Mesenteric fat pad (tissue), 1 donor: ENCODE measurements around the gene RCBTB2. TPM values are rescaled to one million over a fixed set of nuclear protein-coding genes. Genes with fewer than 3 reads are reported as not detected.

Experiments used
- DNase-seq: peaks from one replicate; pipeline ENCODE4 v3.0.0-alpha.2; 2020; ENCODE audit warnings: low spot score
- total RNA-seq: library from RNA; stranded (reverse); fragmentation: NEBNext Ultra II Directional; extraction: Animal tissue kit (Norgen Biotek cat#: 25700); gene quantifications from one replicate; pipeline ENCODE4 v1.2.1, GENCODE V29; 2021
- donor health status: DM: yes; HTN: yes; CAD: no.

Gene RCBTB2
- total RNA-seq, 1 donor from 2014 or later, result 11.8 TPM

DNA sequence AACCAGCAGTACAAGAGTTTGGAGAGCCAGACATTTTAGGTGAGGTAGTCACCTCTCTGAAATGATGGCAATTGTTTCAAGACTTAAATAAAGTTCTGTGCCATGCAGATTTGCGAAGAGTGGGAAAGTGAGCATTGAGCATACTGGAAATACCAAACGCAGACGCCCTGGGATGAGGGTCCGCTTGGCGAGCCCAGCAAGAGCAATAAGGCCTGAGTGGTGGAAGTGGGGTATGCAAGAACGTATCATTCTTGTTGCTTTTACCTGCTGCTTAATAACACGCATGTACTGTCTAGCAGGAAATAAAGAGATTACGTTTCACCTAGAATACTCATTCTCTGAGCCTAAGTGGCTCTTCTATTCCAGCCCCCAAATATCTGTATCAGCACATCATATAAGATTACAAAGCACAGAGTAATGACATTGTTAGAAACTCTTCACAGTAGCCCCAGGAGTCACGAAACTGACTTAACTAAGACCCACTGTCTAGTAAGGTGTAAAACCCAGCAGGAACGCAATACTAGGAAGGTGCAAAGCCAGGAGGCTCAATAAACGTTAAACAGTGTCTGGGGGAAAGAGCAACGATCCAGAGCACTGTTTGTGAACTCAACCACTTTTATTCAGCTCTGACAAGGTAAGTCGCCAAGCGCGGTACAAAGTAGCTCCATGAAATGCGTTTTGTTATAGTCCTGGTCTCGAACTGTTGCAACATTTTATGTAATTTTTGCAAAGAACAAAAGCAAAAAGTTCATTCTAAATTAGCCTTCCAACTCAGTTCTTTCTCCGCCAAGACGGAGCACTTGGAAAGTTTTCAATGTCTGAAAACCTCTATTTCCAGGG is 1.2 kb downstream of the RCBTB2 start:
- DNase-seq, result no peak

- DNase-seq, result no peak
These were observed 2.0 kb downstream of the RCBTB2 start for GRCh38 chr13:48530833-48531232.

DNA sequence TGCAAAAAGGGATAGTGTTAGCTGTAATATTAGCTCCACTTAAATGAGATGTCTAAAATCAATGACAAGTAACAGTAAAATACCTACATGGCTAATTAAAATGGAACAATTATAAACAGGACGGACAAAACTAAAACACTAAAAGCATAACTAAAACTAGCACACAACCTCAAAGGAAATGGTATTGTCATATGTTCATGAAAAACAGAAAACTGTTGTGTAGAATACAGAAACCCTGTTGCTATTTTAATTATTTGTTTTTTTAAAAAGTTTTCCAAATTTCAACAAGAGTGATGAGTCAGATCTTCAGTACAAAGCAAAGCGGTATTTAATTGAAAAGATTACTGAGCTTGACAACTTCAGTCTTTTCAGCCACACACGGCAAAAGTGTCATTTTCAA is 4.2 kb downstream of the RCBTB2 start:
- no peak for DNase-seq

- no peak for DNase-seq
These were observed 4.9 kb downstream of the RCBTB2 start for GRCh38 chr13:48527955-48528354.

DNA sequence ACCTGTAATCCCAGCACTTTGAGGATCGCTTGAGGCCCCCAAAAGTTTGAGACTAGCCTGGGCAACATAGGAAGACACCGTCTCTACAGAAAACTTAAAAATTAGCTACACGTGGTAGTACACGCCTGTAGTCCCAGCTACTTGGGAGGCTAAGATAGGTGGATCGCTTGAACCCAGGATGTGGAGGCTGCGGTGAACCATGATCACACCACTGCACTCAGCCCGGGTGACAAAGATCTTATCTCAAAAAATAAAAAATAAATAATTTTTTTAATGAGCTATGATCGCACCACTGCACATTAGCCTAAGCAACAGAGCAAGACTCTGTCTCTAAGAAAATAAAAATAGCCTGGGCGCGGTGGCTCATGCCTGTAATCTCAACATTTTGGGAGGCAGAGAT is 6.6 kb downstream of the RCBTB2 start:
- no peak for DNase-seq

- no peak for DNase-seq
These were observed 14.8 kb downstream of the RCBTB2 start for GRCh38 chr13:48518083-48518482.

DNA sequence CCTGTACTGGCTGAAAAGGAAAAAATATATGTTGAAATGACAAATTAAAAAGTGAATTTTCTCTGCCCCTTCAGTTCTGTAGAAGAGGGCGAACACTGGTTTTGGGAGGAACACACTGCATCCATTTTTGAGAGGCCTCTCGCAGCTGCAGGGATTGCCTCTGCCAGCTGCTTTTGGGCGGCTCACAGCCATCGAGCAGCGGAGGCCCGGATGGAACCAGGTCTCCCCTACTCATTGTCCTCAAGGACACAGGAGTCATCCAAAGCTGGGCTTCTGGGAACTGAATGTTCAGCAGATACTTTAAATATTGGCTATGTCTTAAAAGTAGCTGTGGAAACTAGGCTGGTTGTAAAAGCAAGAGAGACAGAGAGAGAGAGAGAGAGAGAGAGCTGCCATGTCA is 17.1 kb downstream of the RCBTB2 start:
- DNase-seq, result no peak

DNA sequence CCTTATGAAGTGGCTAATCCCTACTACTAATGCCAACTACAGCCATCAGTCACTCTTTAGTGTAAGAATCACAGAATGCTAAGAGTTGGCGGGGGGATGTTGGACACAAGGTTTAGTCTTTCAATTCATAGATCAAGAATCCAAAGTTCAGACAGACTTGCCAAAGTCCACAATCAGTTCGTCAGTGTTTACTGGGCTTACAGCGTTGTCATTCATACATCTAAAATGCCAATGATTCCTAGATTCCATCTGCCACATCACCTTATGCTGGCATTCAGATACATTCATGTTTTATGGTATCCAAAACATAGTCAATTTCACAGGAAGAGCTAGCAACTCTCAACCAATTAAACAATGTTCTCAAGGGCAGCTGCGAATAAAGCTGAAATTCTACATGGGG is 18.1 kb downstream of the RCBTB2 start:
- no peak for DNase-seq

- DNase-seq, result no peak
These were observed 21.2 kb downstream of the RCBTB2 start for GRCh38 chr13:48511621-48512230.

- DNase-seq, result no peak
These were observed 22.2 kb downstream of the RCBTB2 start for GRCh38 chr13:48510698-48511097.

DNA sequence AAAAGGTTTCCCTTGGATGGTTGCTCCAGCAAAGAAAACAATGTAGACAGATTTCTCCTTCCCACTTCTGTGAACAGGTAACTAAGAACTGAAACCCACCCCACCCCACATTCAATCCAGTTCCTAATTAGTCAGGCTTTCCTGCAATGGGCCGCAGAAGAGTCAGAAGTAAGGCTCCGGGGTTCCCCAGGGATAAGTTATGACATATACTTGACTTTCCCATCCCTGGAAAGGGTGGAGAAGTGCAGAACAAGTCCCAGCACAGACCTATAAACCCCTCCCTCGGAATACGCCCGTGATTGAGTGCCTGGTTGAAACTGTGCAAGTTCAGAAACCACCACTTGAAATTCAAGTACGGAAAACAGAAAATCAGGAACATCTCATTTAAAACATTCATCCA is 24.9 kb downstream of the RCBTB2 start:
- DNase-seq, result no peak

DNA sequence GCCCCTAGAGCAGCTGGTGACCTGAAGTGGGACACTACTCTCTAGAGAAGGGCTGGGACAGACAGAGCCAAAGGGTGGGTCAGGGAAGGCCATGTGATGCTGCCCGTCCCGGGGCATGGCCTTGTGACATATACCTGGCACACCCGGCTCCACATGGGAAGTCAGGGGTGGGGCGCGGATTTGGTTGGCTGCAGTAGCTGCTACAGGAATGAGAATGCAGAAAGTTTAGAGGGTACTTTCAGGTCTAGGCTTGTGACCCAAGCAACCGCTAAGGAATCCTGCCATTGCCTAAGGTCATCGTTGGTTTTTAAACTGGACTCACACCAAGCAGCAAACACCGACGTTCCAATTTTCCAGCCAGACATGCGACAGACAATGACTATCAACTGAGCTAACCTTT is 25.9 kb downstream of the RCBTB2 start:
- DNase-seq, result no peak

DNA sequence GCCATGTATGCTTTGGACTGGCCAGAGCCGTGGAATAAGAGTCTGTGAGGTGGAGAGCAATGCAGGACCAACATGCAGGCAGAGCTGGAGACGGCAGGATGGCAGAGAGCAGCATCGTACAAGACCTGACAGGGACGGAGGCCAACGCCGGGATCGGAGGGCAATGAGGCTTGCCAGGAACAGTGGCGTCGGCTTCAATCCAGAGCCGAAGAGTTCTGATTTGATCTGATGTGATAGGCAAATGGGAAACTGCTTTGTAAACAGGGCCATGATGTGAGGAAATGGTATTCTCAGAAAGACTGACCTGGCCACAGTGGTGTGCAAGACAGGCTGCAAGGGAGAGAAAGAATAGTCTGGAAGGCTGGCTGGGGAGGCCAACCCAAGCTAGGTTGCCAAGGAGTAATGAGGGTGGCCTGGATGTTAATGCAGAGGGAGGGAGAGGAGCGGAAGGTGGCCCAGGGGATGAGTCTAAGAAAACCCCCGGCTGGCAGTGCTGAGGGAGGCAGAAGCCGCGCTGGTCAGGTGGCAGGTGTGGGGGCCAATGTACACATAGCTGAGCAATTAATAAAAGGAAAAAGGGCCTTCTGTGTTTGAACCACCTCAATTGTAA is 26.7 kb downstream of the RCBTB2 start:
- no peak for DNase-seq

- DNase-seq, result no peak
These were observed 27.2 kb downstream of the RCBTB2 start for GRCh38 chr13:48505597-48506091.

GRCh38 chr13:48505012-48505411 is 27.9 kb downstream of the RCBTB2 start:
- no peak for DNase-seq

GRCh38 chr13:48504606-48505005 is 28.3 kb downstream of the RCBTB2 start:
- DNase-seq, result no peak

- DNase-seq, result no peak
These were observed 30.1 kb downstream of the RCBTB2 start for GRCh38 chr13:48502601-48503319.

DNA sequence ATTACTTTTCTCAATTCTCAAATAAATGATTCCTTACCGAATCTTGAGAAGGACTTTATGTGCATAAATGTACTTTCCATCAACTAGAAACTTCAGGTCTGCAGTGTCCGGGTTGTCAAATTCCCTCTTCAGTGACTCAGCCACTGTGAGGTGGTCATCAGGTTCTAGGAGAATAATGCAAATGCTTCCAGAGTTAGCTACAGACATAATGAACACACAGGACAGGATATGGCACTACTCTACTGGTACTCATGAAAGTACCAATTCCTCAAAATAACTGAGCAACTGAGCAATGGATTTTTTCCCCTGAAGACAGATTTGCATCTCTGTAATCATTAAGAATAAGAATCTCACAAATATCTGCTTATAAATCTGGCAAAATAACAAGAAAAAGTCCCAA is 31.2 kb downstream of the RCBTB2 start:
- no peak for DNase-seq

- no peak for DNase-seq
These were observed 32.2 kb downstream of the RCBTB2 start for GRCh38 chr13:48500652-48501197.

DNA sequence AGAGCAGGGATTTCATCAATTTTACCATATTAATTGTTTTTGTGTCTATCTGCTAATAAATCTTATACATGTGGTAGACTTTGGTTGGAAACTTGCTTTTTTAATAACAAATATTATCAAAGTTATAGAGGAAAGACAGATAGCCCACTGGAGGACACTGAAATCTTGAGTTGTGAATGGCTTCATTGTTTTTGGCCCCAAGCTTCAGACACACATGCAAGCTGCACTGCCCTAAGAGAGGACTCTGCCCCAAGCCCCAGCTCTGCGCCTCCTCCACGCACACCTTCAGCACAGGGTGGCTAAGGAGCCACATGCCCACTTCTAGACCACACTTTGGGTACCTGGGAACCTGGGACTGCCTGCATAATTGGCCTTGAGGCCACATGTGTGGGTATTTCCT is 35.2 kb downstream of the RCBTB2 start:
- no peak for DNase-seq
